ENCODE results near the gene SH3RF1. TPM values are rescaled to one million over a fixed set of nuclear protein-coding genes. Genes with fewer than 3 reads are reported as not detected.

Gene SH3RF1
- polyA plus RNA-seq, 1 experiment = 11.0 TPM

- H3K9me3 ChIP-seq (ENCODE audit: control insufficient read depth, insufficient read depth, low read length) = no peaks in the 10 kb centered on the region
- CTCF ChIA-PET = interaction anchor here (0.9 to 1.1 kb wide), 2 partner anchors 10 to 348 kb away, joined by 4 read pairs; no protein-coding TSS in a partner anchor
Observed at GRCh38 chr4:169143335-169143734, 127.4 kb downstream of the SH3RF1 start.

DNA sequence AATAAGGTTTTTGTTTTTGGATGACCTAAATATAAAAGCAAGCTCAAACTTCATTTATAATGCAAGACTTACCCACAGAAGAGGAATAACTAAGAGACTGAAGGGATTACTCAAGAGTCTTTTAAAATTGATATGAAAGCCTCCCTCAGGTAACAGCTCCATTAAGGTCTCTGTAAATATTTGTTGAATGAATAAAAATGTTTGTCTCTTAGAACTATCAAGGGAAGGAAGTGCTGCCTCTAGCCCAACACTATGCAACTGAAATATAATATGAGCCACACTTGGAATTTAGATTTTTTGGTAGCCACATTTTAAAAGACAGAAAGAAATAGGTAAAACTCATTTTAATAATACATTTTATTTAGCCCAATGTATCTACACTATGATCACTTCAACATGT, 127.8 kb downstream of the SH3RF1 start:
- DNase-seq (ENCODE audit: low read depth, low spot score) = no peak
- CTCF ChIA-PET = interaction anchor here (1.1 kb wide), 1 partner anchor 349 kb away, joined by 4 read pairs; no protein-coding TSS in a partner anchor
- Histone ChIP-seq H3K27ac (ENCODE audit: low read depth, low read length) (no peak overlapping the region), H3K9me3 (ENCODE audit: control insufficient read depth, insufficient read depth, low read length) (no peaks in the 10 kb centered on the region), H3K4me3 (ENCODE audit: low read depth, low read length) (no peak overlapping the region), H3K27me3 (ENCODE audit: control insufficient read depth, insufficient read depth, low read length) (no peaks in the 10 kb centered on the region)
- POLR2A ChIA-PET = no interaction called here
- no peak for TF ChIP-seq CTCF (IDR thresholded peaks at IDR 0.05; ENCODE audit: low read depth, low read length)

More at GRCh38 chr4:169143335-169143734, 127.4 kb downstream of the SH3RF1 start:
- H3K27me3 ChIP-seq (ENCODE audit: control insufficient read depth, insufficient read depth, low read length) = no peaks in the 10 kb centered on the region
- no peak overlapping the region for H3K27ac ChIP-seq (ENCODE audit: low read depth, low read length)
- no peak for TF ChIP-seq CTCF (IDR thresholded peaks at IDR 0.05; ENCODE audit: low read depth, low read length)
- DNase-seq (ENCODE audit: low read depth, low spot score) = no peak
- H3K4me3 ChIP-seq (ENCODE audit: low read depth, low read length) = no peak overlapping the region
- POLR2A ChIA-PET = no interaction called here

DNA sequence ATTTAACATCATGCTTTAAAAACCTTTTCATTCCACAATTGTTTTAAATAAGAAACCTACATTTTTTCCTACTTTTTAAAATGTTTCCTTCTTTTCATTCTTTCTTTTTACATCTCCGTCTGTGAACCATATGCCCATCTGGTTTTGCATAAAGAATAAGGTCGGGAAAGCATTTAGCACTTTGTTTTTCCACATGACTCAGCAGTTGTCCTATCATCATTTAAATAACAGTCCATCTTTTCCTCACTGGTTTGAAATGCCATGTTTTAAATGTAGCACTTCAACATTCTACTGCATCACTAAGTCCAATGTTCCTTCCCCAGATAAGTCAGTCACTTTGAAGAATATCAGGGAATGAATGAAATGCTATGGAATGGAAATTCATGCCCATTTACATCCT, 128.4 kb downstream of the SH3RF1 start:
- TF ChIP-seq CTCF (IDR thresholded peaks at IDR 0.05; ENCODE audit: low read depth, low read length) = no peak
- no peaks in the 10 kb centered on the region for H3K27me3 ChIP-seq (ENCODE audit: control insufficient read depth, insufficient read depth, low read length)
- DNase-seq (ENCODE audit: low read depth, low spot score) = no peak
- ChIA-PET CTCF (no interaction called here), POLR2A (no interaction called here)
- H3K4me3 ChIP-seq (ENCODE audit: low read depth, low read length) = no peak overlapping the region
- H3K27ac ChIP-seq (ENCODE audit: low read depth, low read length) = no peak overlapping the region
- no peaks in the 10 kb centered on the region for H3K9me3 ChIP-seq (ENCODE audit: control insufficient read depth, insufficient read depth, low read length)

GRCh38 chr4:169139021-169139420, 131.7 kb downstream of the SH3RF1 start:
- ChIA-PET CTCF (no interaction called here), POLR2A (interaction anchor here (0.6 kb wide), 1 partner anchor 129 kb away, joined by 4 read pairs; the partner anchor contains the start of gene CBR4)

GRCh38 chr4:169137558-169137920, 133.2 kb downstream of the SH3RF1 start:
- TF ChIP-seq CTCF (IDR thresholded peaks at IDR 0.05; ENCODE audit: low read depth, low read length) = no peak
- CTCF ChIA-PET = interaction anchor here (1.0 kb wide), 1 partner anchor 132 kb away, joined by 3 read pairs; no protein-coding TSS in a partner anchor
- H3K9me3 ChIP-seq (ENCODE audit: control insufficient read depth, insufficient read depth, low read length) = no peaks in the 10 kb centered on the region
- no peak overlapping the region for H3K4me3 ChIP-seq (ENCODE audit: low read depth, low read length)
- no peaks in the 10 kb centered on the region for H3K27me3 ChIP-seq (ENCODE audit: control insufficient read depth, insufficient read depth, low read length)
- no peak for DNase-seq (ENCODE audit: low read depth, low spot score)
- H3K27ac ChIP-seq (ENCODE audit: low read depth, low read length) = no peak overlapping the region
- POLR2A ChIA-PET = no interaction called here

More at GRCh38 chr4:169139021-169139420, 131.7 kb downstream of the SH3RF1 start:
- no peak for TF ChIP-seq CTCF (IDR thresholded peaks at IDR 0.05; ENCODE audit: low read depth, low read length)
- H3K9me3 ChIP-seq (ENCODE audit: control insufficient read depth, insufficient read depth, low read length) = no peaks in the 10 kb centered on the region
- no peaks in the 10 kb centered on the region for H3K27me3 ChIP-seq (ENCODE audit: control insufficient read depth, insufficient read depth, low read length)
- no peak overlapping the region for H3K27ac ChIP-seq (ENCODE audit: low read depth, low read length)
- DNase-seq (ENCODE audit: low read depth, low spot score) = no peak
- no peak overlapping the region for H3K4me3 ChIP-seq (ENCODE audit: low read depth, low read length)
